Effector CD8-positive, alpha-beta T cell (primary cell): ENCODE results near the gene RNPEPL1.
A peak's percentile ranks its signal among the peaks of the same experiment; 100 is the strongest.
"Not testable (repeated sequence)": the region's sequence is repeated elsewhere in the genome, so short reads cannot be mapped to it uniquely, and the experiment has no call there.

Experiments
- DNase-seq: peaks from one replicate; lab custom pipeline; 2025; lab: John Stamatoyannopoulos, UW

RNPEPL1 gene

GRCh38 chr2:240539101-240539500, 29.2 kb upstream of the RNPEPL1 start:
- not testable (repeated sequence) for DNase-seq

GRCh38 chr2:240539906-240540305, 28.4 kb upstream of the RNPEPL1 start:
- DNase-seq: no peak

GRCh38 chr2:240551288-240551687, 17.0 kb upstream of the RNPEPL1 start:
- no peak for DNase-seq

GRCh38 chr2:240551811-240552210, 16.5 kb upstream of the RNPEPL1 start:
- no peak for DNase-seq

GRCh38 chr2:240553956-240554480, 14.3 kb upstream of the RNPEPL1 start:
- DNase-seq: no peak

- DNase-seq: no peak
These were observed 13.4 kb upstream of the RNPEPL1 start for GRCh38 chr2:240554767-240555493.

- DNase-seq: no peak
These were observed 12.6 kb upstream of the RNPEPL1 start for GRCh38 chr2:240555541-240556250.

GRCh38 chr2:240556553-240557100, 11.7 kb upstream of the RNPEPL1 start:
- DNase-seq: peak; percentile 16

GRCh38 chr2:240557101-240557751, 11.1 kb upstream of the RNPEPL1 start:
- DNase-seq: no peak

- DNase-seq: peak; percentile 54
These were observed 10.5 kb upstream of the RNPEPL1 start, which contains the start of gene ANKMY1 for GRCh38 chr2:240557808-240558207. ANKMY1 (minus strand) TSS chr2:240557988; CDS start chr2:240557335, 653 bp downstream.

GRCh38 chr2:240558236-240558761, 10.0 kb upstream of the RNPEPL1 start:
- DNase-seq: no peak

GRCh38 chr2:240559286-240559685, 9.0 kb upstream of the RNPEPL1 start:
- no peak for DNase-seq

GRCh38 chr2:240560084-240560479, 8.2 kb upstream of the RNPEPL1 start, which contains the start of gene DUSP28:
DUSP28 (plus strand) TSS chr2:240560357; CDS start chr2:240560685, 328 bp downstream.
- DNase-seq: peak; percentile 77

- peak; percentile 99 for DNase-seq
These were observed 7.6 kb upstream of the RNPEPL1 start for GRCh38 chr2:240560480-240561324.

- DNase-seq: no peak
These were observed 6.8 kb upstream of the RNPEPL1 start for GRCh38 chr2:240561325-240561971.

GRCh38 chr2:240563231-240563630, 5.1 kb upstream of the RNPEPL1 start:
- DNase-seq: not testable (repeated sequence)

- DNase-seq: no peak
These were observed 4.2 kb upstream of the RNPEPL1 start for GRCh38 chr2:240563951-240564560.

GRCh38 chr2:240564561-240565332, 3.5 kb upstream of the RNPEPL1 start:
- no peak for DNase-seq
